Progenitor cell of endocrine pancreas (in vitro differentiated cells): ENCODE data around the gene CGA. TPM values are rescaled to one million over a fixed set of nuclear protein-coding genes. Genes with fewer than 3 reads are reported as not detected.

Experiments
- DNase-seq: peaks from one replicate; pipeline ENCODE4 v3.0.0; 2021; ENCODE audit warnings: low spot score; ENCODE audit not compliant: unreplicated experiment
- H3K27ac Mint-ChIP-seq: 2 replicates; pipeline ENCODE4 v1.8.0; 2021; ENCODE audit warnings: mild to moderate bottlenecking, moderate library complexity, mixed read lengths
- H3K27me3 Mint-ChIP-seq: 2 replicates; pipeline ENCODE4 v1.8.0; 2021; ENCODE audit warnings: mixed read lengths
- H3K36me3 Mint-ChIP-seq: 2 replicates; pipeline ENCODE4 v1.8.0; 2022; ENCODE audit warnings: mixed read lengths; ENCODE audit not compliant: insufficient read depth
- H3K4me1 Mint-ChIP-seq: 2 replicates; pipeline ENCODE4 v1.8.0; 2021; ENCODE audit warnings: low read depth, mixed read lengths
- H3K4me3 Mint-ChIP-seq: 2 replicates; pipeline ENCODE4 v1.8.0; 2021; ENCODE audit warnings: low read depth, mild to moderate bottlenecking, moderate library complexity, mixed read lengths
- H3K9me3 Mint-ChIP-seq: 2 replicates; pipeline ENCODE4 v1.8.0; 2021; ENCODE audit warnings: low read depth, mixed read lengths
- total RNA-seq: library from RNA; stranded (reverse); gene quantifications from 2 replicates; pipeline ENCODE4 v1.2.1, GENCODE V29; 2021
- TF ChIP-seq, protein P1 (sequence below): fragments of 200-600 bp; sonication (generic); IDR thresholded peaks from one replicate; pipeline ENCODE4 v1.5.0; 2021; ENCODE audit warnings: antibody characterized with exemption, mild to moderate bottlenecking; ENCODE audit not compliant: unreplicated experiment

Gene CGA
- total RNA-seq, 1 donor from 2014 or later, result 7.1 TPM

DNA sequence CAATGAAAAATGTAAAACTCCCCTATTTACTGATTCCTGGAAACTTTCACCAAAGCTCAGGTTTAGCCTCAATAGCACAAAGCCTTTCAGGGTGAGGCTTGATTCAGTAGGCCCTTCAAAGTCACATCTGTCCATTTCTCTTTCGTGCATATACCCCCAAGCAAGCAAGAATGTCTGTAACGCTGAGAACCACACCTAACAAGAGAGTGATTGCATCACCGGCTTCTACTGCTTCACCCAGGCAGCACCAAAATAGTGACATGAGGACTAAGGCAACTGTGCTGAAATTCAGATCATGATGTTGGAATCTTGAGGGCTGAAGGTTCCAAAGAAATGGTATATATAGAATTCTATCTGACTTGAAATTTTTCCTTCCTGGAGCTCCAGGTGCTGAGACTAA lies 26.1 kb downstream of the CGA start:
- DNase-seq, result no peak
- no peaks in the 10 kb centered on the region for H3K27me3 Mint-ChIP-seq
- no peaks in the 10 kb centered on the region for H3K36me3 Mint-ChIP-seq
- no peaks in the 10 kb centered on the region for H3K9me3 Mint-ChIP-seq
- no peak overlapping the region for H3K27ac Mint-ChIP-seq
- peaks cover 42% of the 10 kb centered on the region for H3K4me1 Mint-ChIP-seq
- TF ChIP-seq, protein P1, sequence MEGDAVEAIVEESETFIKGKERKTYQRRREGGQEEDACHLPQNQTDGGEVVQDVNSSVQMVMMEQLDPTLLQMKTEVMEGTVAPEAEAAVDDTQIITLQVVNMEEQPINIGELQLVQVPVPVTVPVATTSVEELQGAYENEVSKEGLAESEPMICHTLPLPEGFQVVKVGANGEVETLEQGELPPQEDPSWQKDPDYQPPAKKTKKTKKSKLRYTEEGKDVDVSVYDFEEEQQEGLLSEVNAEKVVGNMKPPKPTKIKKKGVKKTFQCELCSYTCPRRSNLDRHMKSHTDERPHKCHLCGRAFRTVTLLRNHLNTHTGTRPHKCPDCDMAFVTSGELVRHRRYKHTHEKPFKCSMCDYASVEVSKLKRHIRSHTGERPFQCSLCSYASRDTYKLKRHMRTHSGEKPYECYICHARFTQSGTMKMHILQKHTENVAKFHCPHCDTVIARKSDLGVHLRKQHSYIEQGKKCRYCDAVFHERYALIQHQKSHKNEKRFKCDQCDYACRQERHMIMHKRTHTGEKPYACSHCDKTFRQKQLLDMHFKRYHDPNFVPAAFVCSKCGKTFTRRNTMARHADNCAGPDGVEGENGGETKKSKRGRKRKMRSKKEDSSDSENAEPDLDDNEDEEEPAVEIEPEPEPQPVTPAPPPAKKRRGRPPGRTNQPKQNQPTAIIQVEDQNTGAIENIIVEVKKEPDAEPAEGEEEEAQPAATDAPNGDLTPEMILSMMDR, result no peak
- H3K4me3 Mint-ChIP-seq, result no peak overlapping the region

DNA sequence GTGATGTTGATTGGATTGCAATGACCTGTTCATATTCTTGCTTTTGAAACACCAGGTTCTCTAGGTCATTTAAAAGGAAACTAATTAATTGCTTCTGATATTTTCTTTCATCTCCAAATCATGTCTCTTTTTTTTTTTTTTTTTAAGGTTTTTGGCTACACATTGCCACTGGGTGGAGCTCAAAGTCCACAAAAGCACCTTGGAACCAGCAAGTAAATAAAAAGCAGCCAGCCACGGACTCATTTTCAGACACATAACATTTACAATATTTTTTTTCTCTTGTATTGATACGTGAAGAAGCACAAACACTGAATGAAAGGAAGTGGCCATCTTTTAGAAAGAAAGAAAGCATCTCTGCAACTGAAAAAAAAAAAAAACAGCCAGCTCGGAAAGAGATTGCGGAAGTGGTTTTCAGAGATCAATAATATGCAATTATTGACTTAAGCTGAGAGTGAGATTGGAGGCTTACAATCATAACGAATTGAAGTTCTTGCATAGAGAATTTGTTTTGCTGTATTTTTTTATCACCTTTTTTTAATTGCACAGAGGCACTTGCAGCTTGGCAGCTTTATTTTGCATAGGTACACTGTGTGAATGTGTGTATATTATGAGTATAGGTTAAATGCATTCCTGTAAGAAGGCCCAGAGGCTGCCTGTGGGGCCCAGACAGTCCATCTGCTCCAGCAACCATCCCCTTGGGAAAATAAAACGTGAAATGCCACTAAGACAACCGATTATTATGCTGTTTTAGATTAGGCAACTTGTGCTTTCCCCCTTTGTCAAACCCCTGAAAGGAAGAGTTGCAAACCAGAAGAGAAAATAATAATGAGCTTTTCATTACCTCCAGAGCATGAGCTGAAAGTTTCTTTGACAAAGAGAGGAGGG lies 28.2 kb downstream of the CGA start:
- Mint-ChIP-seq H3K27ac (peak overlapping the region; percentile 73), H3K9me3 (no peaks in the 10 kb centered on the region), H3K4me3 (peak overlapping the region; percentile 70), H3K36me3 (no peaks in the 10 kb centered on the region), H3K4me1 (peaks cover 27% of the 10 kb centered on the region), H3K27me3 (no peaks in the 10 kb centered on the region)
- no peak for DNase-seq
- TF ChIP-seq, protein P1, result peak; percentile 80

DNA sequence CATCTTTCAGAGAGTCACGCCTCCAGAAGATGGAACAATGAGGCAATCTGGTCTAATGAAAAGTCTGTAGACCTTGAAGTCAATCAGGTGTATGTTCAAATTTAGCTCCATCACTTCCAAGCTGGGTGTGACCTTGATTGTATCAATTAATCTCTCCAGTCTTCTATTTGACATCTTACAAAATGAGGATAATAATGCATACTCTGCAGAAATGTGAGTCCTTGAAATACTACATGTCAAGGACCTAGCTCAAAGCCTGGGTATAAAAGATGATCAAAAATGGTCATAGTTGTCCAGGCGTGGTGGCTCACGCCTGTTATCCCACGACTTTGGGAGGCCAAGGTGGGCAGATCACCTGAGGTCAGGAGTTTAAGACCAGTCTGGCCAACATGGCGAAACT lies 29.8 kb downstream of the CGA start:
- Mint-ChIP-seq H3K9me3 (no peaks in the 10 kb centered on the region), H3K27ac (no peak overlapping the region), H3K4me3 (no peak overlapping the region), H3K36me3 (no peaks in the 10 kb centered on the region), H3K4me1 (peaks cover 18% of the 10 kb centered on the region), H3K27me3 (no peaks in the 10 kb centered on the region)
- TF ChIP-seq, protein P1, result no peak
- DNase-seq, result no peak

DNA sequence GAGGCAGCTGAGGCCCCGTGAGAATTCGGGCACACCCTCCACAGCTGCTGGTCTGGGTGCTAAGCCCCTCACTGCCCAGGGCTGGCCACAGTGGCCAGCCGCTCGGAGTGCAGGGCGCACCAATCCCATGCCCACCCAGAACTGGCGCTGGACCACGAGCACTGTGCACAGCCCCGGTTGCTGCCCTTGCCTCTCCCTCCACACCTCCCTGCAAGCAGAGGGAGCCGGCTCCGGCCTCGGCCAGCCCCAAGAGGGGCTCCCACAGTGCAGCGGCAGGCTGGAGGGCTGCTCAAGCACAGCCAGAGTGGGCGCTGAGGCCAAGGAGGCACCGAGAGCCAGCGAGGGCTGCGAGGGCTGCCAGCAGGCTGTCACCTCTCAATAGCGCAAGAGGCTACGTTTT lies 35.0 kb downstream of the CGA start:
- Mint-ChIP-seq H3K27ac (no peak overlapping the region), H3K36me3 (no peaks in the 10 kb centered on the region), H3K9me3 (no peaks in the 10 kb centered on the region), H3K27me3 (no peaks in the 10 kb centered on the region), H3K4me3 (no peak overlapping the region), H3K4me1 (peaks cover 3% of the 10 kb centered on the region)
- TF ChIP-seq, protein P1, result no peak
- DNase-seq, result no peak

DNA sequence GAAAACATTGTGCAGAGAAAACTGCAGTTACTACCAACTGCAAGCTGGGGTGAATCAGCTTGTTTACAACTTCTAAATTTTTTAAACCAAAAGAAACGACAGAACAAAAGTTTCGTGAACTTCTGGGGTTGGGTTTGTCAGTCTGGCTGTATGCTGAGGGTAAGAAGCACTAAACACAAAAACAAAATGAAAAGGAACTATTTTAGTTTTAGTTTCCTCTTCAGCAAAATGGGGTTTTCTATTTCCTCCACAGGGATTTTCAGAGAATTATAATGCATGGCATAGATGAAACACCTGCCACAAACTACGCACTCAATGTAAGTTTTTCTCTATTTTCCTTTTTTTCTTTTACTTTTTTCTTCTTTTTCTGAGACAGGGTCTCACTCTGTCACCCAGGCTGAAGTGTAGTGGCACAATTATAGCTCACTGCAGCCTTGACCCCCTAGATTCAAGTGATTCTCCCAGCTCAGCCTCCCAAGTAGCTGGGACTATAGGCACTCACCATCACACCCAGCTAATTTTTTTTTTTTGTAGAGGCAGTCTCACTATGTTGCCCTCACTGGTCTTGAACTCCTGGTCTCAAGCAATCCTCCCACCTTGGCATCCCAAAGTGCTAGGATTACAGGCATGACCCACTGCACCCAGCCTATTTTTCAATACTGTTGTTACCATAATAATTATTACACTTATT lies 40.6 kb downstream of the CGA start:
- Mint-ChIP-seq H3K4me3 (no peak overlapping the region), H3K9me3 (no peaks in the 10 kb centered on the region), H3K27ac (no peak overlapping the region), H3K36me3 (no peaks in the 10 kb centered on the region), H3K4me1 (peaks cover 3% of the 10 kb centered on the region), H3K27me3 (no peaks in the 10 kb centered on the region)
- TF ChIP-seq, protein P1, result no peak
- DNase-seq, result no peak
